Stimulated activated CD4-positive, alpha-beta T cell treated with anti-CD3 and anti-CD28 coated beads, Interleukin-15, amount 100 ng/mL, for 24 hours (primary cell): Measurements from ENCODE around the gene MRPL57.
"Not testable (repeated sequence)": the region's sequence is repeated elsewhere in the genome, so short reads cannot be mapped to it uniquely, and the experiment has no call there.

ENCODE experiments used
- DNase-seq: peaks from one replicate; pipeline ENCODE4 v3.0.0-alpha.2; 2020

MRPL57 gene

DNA sequence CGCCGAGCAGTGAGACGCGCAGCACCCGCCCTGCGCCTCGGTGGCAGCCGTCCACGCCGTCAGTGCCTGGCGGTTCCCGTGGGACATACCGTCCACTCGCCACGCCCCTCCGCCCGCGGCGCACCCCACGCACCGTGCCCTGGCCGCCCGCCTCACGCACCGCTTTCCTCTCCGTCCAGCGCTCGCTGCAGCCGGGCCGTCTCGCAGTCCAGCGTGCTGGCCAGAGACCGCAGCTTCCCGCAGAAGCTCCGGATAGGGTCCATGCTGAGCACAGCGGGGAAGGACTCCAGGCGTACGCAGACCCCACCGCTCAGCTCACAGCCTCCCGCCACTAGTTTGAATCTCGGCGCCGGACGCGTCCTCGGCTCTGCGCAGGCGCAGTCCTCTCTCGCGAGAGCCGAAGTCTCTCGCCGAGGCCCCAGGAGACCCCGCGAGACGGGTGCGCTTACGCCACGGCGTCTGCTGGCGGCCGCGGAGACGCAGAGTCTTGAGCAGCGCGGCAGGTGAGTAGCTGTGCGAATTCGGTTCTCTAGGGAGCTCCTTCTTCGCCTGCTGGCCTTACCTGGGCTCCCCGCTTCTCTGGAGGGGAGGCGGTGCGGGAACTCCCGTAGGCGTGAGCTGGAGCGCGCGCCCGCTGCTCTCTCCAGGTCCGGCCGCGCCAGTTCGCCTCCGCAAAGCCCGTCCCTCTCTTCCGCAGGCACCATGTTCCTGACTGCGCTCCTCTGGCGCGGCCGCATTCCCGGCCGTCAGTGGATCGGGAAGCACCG, at the start of gene MRPL57, which contains the start of gene SKA3:
MRPL57 (plus strand) TSS at position 444 of the 767 bp plus-strand sequence; CDS start at position 703, 259 bp downstream.
SKA3 (minus strand) TSS at position 338 of the 767 bp plus-strand sequence; CDS start at position 263, 75 bp downstream.
- peak; percentile 94 for DNase-seq

- DNase-seq: no peak
Measured at GRCh38 chr13:21130116-21130515, 46.3 kb upstream of the MRPL57 start.

GRCh38 chr13:21133077-21133476, 43.4 kb upstream of the MRPL57 start:
- no peak for DNase-seq

GRCh38 chr13:21134475-21134874, 42.0 kb upstream of the MRPL57 start:
- no peak for DNase-seq

DNA sequence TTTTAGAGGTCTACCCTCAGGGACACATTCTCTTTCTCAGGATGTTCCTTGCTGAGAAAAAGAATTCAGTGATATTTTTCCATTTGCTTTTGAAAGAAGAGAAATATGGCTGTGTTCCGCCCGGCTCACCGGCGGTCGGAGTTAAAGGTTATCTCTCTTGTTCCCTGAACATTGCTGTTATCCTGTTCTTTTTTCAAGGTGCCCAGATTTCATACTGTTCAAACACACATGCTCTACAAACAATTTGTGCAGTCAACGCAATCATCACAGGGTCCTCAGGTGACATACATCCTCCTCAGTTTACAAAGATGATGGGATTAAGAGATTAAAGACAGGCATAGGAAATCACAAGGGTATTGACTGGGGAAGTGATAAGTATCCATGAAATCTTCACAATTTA, 40.6 kb upstream of the MRPL57 start:
- not testable (repeated sequence) for DNase-seq

- no peak for DNase-seq
Measured at GRCh38 chr13:21137696-21138095, 38.8 kb upstream of the MRPL57 start.

- no peak for DNase-seq
Measured at GRCh38 chr13:21138561-21138960, 37.9 kb upstream of the MRPL57 start.

GRCh38 chr13:21139374-21139773, 37.1 kb upstream of the MRPL57 start:
- DNase-seq: no peak

GRCh38 chr13:21142766-21143165, 33.7 kb upstream of the MRPL57 start:
- no peak for DNase-seq

GRCh38 chr13:21147827-21148226, 28.6 kb upstream of the MRPL57 start:
- no peak for DNase-seq

- no peak for DNase-seq
Measured at GRCh38 chr13:21148557-21149258, 27.8 kb upstream of the MRPL57 start.

DNA sequence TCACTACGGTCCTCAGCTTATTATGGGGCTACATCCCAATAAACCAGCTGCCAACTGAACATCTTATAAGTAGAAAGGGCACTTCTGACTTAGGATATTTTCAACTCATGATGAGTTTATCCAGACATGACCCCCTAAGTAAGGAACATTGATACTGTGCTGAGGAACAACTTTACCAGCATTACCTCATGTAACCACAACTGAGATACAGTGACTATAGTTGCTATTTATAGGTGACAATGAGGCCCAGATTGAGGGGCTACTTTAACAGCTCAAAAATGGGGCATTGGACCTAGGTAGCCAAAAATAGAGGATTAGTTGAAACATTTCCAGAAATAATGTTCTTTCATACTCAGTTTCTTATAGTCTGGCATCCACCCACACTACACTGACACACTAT, 26.9 kb upstream of the MRPL57 start:
- no peak for DNase-seq

- DNase-seq: no peak
Measured at GRCh38 chr13:21150013-21150412, 26.4 kb upstream of the MRPL57 start.

GRCh38 chr13:21152251-21152899, 24.1 kb upstream of the MRPL57 start:
- DNase-seq: no peak

DNA sequence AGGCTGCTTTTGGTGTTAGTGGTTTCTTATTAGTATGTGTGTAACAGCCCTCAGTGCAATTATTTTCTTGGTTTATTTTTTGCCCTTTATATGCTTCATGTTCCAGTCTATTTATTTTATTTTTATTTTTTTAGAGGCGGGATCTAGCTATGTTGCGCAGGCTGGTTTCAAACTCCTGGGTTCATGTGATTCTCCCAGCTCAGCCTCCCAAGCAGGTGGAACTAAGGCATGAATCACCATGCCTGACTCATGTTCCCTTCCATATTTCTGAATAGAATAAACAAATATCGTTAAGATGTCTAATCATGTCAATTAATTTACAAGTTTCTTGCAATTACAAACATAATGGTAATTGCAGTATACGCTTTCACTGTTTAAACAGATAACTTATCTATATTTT, 11.8 kb upstream of the MRPL57 start:
- DNase-seq: no peak

GRCh38 chr13:21165606-21166005, 10.9 kb upstream of the MRPL57 start:
- DNase-seq: not testable (repeated sequence)

- DNase-seq: no peak
Measured at GRCh38 chr13:21171420-21171819, 5.0 kb upstream of the MRPL57 start.

GRCh38 chr13:21173767-21174166, 2.7 kb upstream of the MRPL57 start:
- DNase-seq: not testable (repeated sequence)

DNA sequence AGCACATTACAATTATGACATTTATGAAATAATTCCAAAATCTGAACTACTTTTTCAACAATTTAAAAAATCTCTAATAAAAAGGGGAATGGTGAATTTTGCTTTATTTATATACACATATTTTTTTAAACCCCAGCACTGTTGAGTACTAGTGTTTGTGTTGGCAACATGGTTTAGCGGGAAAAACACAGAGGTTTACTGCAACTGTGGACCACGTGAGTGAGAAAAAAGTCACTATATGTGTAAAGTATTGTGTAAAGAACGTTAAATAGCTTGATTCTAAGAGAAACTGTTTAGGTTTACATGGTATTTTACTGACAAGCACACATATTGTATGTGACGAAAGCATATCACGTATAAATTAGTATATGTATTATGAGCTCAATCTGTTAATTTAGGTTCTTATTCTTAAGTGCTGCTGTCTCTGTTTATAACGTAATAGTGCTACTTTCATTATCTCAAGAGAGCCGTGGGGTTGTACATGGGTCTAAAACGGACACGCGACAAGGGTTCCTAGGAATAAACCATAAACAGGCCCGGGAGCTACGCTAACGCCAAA, 723 bp upstream of the MRPL57 start:
- no peak for DNase-seq

DNA sequence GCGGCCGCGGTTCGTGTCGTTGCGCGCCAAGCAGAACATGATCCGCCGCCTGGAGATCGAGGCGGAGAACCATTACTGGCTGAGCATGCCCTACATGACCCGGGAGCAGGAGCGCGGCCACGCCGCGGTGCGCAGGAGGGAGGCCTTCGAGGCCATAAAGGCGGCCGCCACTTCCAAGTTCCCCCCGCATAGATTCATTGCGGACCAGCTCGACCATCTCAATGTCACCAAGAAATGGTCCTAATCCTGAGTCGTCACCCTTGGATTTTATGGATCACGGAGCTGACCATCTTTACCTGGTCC, 475 bp downstream of the MRPL57 start:
- no peak for DNase-seq

DNA sequence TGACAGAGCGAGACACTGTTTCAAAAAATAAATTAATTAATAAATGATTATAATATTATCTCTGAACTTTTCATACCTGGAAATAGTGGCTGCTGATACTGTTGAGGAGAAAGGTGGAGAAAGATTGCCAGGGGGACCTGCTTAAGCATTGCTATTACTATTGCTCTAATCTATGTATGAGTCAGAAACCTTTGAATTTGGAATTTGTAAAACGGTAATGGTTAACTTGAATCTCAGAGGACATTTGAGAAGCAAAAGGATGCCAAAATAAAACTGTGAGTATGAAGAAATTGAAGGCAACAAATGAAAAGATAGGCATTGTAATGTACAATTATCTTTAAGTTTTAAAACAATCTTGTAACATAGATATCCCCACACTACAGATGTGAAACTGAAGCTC, 5.2 kb downstream of the MRPL57 start:
- DNase-seq: no peak

- not testable (repeated sequence) for DNase-seq
Measured at GRCh38 chr13:21186410-21186809, 10.0 kb downstream of the MRPL57 start.

GRCh38 chr13:21194756-21195155, 18.3 kb downstream of the MRPL57 start:
- not testable (repeated sequence) for DNase-seq
